ENCODE results near the gene LIPC. TPM values are rescaled to one million over a fixed set of nuclear protein-coding genes. Genes with fewer than 3 reads are reported as not detected.

Gene LIPC
- total RNA-seq, 1 experiment from 2014 or later = not detected

DNA sequence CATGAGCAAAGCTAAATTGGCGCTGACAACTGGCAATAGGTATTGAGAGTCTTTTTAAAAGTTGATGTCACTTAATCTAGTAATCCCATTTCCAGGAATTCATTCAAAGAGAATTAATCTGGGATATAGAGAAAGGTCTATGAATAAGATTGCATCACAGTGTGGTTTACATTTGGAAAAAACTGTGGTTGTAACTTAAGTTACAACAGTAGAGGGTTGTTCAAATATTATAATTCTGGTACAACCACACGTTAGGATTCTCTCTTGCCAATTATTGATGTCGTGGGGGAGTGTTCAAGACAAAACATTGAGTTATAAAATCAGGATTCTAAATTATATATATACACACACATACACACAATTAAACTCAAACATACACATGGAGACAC lies 79.8 kb downstream of the LIPC start:
- Mint-ChIP-seq H3K9me3 (peaks cover 10% of the 10 kb centered on the region), H3K36me3 (no peaks in the 10 kb centered on the region), H3K27me3 (ENCODE audit: low read depth) (no peaks in the 10 kb centered on the region), H3K4me3 (no peak overlapping the region), H3K27ac (no peak overlapping the region), H3K4me1 (peaks cover 10% of the 10 kb centered on the region)
- DNase-seq (ENCODE audit: low spot score) (no peak), ATAC-seq (no peak)
- ChIA-PET POLR2A (no interaction called here), CTCF (no interaction called here)
- no peak for TF ChIP-seq NR3C1 (CRISPR knock-in tag; conservative IDR thresholded peaks at IDR 0.05; ENCODE audit: low read depth)
- TF ChIP-seq, protein P1, sequence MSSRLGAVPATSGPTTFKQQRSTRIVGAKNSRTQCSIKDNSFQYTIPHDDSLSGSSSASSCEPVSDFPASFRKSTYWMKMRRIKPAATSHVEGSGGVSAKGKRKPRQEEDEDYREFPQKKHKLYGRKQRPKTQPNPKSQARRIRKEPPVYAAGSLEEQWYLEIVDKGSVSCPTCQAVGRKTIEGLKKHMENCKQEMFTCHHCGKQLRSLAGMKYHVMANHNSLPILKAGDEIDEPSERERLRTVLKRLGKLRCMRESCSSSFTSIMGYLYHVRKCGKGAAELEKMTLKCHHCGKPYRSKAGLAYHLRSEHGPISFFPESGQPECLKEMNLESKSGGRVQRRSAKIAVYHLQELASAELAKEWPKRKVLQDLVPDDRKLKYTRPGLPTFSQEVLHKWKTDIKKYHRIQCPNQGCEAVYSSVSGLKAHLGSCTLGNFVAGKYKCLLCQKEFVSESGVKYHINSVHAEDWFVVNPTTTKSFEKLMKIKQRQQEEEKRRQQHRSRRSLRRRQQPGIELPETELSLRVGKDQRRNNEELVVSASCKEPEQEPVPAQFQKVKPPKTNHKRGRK (CRISPR knock-in tag; IDR thresholded peaks at IDR 0.05; ENCODE audit: borderline replicate concordance) = no peak
- TF ChIP-seq, protein P2, sequence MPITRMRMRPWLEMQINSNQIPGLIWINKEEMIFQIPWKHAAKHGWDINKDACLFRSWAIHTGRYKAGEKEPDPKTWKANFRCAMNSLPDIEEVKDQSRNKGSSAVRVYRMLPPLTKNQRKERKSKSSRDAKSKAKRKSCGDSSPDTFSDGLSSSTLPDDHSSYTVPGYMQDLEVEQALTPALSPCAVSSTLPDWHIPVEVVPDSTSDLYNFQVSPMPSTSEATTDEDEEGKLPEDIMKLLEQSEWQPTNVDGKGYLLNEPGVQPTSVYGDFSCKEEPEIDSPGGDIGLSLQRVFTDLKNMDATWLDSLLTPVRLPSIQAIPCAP (CRISPR knock-in tag; IDR thresholded peaks at IDR 0.05) = no peak
- TF ChIP-seq, protein P3, sequence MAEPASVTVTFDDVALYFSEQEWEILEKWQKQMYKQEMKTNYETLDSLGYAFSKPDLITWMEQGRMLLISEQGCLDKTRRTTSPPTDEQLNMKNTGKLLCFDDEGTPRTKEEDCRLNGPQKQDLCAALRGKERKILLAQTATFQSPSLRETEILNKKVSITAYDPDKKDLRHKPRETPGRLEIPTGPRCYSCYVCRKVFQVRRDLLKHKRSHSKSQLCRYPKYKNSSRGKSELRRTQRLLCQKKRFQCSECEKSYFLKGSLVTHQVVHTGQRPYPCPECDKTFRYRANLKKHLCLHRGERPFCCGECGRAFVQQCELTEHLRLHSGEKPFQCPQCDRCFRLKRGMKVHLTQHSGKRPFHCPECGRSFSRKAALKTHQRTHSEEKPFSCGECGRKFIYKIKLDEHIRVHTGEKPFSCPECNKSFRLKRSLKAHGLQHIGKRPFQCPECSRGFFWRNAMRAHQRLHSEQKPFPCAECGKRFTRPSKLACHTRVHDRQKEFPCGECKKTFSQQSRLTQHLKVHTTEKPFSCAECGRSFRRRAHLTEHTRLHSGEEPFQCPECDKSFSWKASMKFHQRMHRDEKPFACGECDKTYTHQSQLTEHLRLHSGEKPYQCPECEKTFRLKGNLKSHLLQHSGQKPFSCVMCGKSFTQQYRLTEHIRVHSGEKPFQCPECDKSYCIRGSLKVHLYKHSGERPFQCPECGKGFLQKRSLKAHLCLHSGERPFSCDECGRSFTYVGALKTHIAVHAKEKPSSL (CRISPR knock-in tag; conservative IDR thresholded peaks at IDR 0.05) = no peak
- no peak for TF ChIP-seq NR1H2 (CRISPR knock-in tag; IDR thresholded peaks at IDR 0.05)
- no peak for TF ChIP-seq ZNF671 (CRISPR knock-in tag; IDR thresholded peaks at IDR 0.05)
- no peak for TF ChIP-seq ATF1 (CRISPR knock-in tag; IDR thresholded peaks at IDR 0.05)
- no peak for TF ChIP-seq ZNF219 (CRISPR knock-in tag; IDR thresholded peaks at IDR 0.05; ENCODE audit: borderline replicate concordance)
- TF ChIP-seq NFE2L1 (CRISPR knock-in tag; IDR thresholded peaks at IDR 0.05) = no peak
- TF ChIP-seq, protein P4, sequence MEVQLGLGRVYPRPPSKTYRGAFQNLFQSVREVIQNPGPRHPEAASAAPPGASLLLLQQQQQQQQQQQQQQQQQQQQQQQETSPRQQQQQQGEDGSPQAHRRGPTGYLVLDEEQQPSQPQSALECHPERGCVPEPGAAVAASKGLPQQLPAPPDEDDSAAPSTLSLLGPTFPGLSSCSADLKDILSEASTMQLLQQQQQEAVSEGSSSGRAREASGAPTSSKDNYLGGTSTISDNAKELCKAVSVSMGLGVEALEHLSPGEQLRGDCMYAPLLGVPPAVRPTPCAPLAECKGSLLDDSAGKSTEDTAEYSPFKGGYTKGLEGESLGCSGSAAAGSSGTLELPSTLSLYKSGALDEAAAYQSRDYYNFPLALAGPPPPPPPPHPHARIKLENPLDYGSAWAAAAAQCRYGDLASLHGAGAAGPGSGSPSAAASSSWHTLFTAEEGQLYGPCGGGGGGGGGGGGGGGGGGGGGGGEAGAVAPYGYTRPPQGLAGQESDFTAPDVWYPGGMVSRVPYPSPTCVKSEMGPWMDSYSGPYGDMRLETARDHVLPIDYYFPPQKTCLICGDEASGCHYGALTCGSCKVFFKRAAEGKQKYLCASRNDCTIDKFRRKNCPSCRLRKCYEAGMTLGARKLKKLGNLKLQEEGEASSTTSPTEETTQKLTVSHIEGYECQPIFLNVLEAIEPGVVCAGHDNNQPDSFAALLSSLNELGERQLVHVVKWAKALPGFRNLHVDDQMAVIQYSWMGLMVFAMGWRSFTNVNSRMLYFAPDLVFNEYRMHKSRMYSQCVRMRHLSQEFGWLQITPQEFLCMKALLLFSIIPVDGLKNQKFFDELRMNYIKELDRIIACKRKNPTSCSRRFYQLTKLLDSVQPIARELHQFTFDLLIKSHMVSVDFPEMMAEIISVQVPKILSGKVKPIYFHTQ (CRISPR knock-in tag; IDR thresholded peaks at IDR 0.05) = no peak
- TF ChIP-seq, protein P5, sequence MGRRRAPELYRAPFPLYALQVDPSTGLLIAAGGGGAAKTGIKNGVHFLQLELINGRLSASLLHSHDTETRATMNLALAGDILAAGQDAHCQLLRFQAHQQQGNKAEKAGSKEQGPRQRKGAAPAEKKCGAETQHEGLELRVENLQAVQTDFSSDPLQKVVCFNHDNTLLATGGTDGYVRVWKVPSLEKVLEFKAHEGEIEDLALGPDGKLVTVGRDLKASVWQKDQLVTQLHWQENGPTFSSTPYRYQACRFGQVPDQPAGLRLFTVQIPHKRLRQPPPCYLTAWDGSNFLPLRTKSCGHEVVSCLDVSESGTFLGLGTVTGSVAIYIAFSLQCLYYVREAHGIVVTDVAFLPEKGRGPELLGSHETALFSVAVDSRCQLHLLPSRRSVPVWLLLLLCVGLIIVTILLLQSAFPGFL (CRISPR knock-in tag; IDR thresholded peaks at IDR 0.05; ENCODE audit: borderline replicate concordance) = no peak
- TF ChIP-seq SMAD3 (CRISPR knock-in tag; IDR thresholded peaks at IDR 0.05; ENCODE audit: borderline replicate concordance) = no peak
- TF ChIP-seq ZNF416 (CRISPR knock-in tag; IDR thresholded peaks at IDR 0.05) = no peak

DNA sequence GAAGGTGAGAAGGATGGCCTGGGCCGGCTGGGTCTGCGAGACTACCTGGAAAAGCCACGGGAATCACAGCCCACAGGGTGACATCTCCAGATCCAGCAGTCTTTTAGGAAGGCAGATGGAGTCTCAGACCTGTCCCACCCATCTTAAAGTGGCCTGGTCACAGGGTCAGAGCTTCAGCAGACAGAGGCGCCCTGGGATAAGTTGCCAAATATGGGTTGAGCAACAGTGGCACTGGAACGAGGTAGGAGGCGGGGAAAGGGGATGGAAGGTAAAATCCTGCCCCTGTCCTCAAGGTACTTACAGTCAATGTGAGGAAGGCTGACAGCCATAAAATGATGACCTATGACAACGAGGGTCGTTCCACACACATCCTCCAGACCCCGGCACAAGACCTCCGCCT lies 80.7 kb downstream of the LIPC start:
- no peaks in the 10 kb centered on the region for H3K27me3 Mint-ChIP-seq (ENCODE audit: low read depth)
- no peaks in the 10 kb centered on the region for H3K36me3 Mint-ChIP-seq
- no peak overlapping the region for H3K27ac Mint-ChIP-seq
- peaks cover 15% of the 10 kb centered on the region for H3K9me3 Mint-ChIP-seq
- CTCF ChIA-PET = no interaction called here
- DNase-seq (ENCODE audit: low spot score) (no peak), ATAC-seq (no peak)
- H3K4me3 Mint-ChIP-seq = no peak overlapping the region
- POLR2A ChIA-PET = no interaction called here
- H3K4me1 Mint-ChIP-seq = peaks cover 10% of the 10 kb centered on the region
- TF ChIP-seq, protein P6, sequence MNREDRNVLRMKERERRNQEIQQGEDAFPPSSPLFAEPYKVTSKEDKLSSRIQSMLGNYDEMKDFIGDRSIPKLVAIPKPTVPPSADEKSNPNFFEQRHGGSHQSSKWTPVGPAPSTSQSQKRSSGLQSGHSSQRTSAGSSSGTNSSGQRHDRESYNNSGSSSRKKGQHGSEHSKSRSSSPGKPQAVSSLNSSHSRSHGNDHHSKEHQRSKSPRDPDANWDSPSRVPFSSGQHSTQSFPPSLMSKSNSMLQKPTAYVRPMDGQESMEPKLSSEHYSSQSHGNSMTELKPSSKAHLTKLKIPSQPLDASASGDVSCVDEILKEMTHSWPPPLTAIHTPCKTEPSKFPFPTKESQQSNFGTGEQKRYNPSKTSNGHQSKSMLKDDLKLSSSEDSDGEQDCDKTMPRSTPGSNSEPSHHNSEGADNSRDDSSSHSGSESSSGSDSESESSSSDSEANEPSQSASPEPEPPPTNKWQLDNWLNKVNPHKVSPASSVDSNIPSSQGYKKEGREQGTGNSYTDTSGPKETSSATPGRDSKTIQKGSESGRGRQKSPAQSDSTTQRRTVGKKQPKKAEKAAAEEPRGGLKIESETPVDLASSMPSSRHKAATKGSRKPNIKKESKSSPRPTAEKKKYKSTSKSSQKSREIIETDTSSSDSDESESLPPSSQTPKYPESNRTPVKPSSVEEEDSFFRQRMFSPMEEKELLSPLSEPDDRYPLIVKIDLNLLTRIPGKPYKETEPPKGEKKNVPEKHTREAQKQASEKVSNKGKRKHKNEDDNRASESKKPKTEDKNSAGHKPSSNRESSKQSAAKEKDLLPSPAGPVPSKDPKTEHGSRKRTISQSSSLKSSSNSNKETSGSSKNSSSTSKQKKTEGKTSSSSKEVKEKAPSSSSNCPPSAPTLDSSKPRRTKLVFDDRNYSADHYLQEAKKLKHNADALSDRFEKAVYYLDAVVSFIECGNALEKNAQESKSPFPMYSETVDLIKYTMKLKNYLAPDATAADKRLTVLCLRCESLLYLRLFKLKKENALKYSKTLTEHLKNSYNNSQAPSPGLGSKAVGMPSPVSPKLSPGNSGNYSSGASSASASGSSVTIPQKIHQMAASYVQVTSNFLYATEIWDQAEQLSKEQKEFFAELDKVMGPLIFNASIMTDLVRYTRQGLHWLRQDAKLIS (CRISPR knock-in tag; IDR thresholded peaks at IDR 0.05; ENCODE audit: borderline replicate concordance) = no peak
- TF ChIP-seq NR1H2 (CRISPR knock-in tag; IDR thresholded peaks at IDR 0.05) (no peak), FOXK1 (CRISPR knock-in tag; IDR thresholded peaks at IDR 0.05) (no peak), NFATC4 (CRISPR knock-in tag; IDR thresholded peaks at IDR 0.05) (no peak)
- TF ChIP-seq, protein P7, sequence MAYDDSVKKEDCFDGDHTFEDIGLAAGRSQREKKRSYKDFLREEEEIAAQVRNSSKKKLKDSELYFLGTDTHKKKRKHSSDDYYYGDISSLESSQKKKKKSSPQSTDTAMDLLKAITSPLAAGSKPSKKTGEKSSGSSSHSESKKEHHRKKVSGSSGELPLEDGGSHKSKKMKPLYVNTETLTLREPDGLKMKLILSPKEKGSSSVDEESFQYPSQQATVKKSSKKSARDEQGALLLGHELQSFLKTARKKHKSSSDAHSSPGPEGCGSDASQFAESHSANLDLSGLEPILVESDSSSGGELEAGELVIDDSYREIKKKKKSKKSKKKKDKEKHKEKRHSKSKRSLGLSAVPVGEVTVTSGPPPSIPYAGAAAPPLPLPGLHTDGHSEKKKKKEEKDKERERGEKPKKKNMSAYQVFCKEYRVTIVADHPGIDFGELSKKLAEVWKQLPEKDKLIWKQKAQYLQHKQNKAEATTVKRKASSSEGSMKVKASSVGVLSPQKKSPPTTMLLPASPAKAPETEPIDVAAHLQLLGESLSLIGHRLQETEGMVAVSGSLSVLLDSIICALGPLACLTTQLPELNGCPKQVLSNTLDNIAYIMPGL (CRISPR knock-in tag; IDR thresholded peaks at IDR 0.05) = no peak
